Measurements from ENCODE around the gene CROCC2.

GRCh38 chr2:240932001-240932723, 26.0 kb downstream of the CROCC2 start:
- TF ChIP-seq CTCF (IDR thresholded peaks at IDR 0.05) = no peak
- no peak for TF ChIP-seq EP300 (IDR thresholded peaks at IDR 0.05)
